Stimulated activated CD8-positive, alpha-beta memory T cell treated with anti-CD3 and anti-CD28 coated beads, Interleukin-15, amount 100 ng/mL, for 4 hours (primary cell): ENCODE data around the gene NOS1AP.
"Not testable (repeated sequence)": the region's sequence is repeated elsewhere in the genome, so short reads cannot be mapped to it uniquely, and the experiment has no call there.

ENCODE experiments used
- DNase-seq, 2 donors: peaks; one replicate each; pipeline ENCODE4 v3.0.0-alpha.2; 2020; ENCODE audit warnings: low read depth in 2 of 2

The NOS1AP gene

DNA sequence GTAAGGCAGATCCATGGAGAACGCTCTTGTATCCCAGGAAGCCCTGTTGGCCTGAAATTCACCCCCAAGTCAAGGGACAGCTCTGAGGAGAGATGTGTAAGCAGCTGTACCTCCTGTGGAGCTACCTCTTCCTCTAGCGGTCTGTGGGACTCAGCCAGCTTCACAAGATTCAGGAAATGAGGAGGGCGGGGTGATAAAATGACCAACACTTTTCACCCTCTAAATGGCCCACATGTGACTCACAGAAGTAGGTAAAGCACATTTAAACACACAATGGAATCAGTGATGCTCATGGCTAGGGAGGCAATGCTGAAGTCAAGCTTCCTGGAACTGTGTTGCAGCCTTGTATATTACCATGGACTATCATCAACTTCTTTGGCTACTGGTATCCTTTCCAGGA is 342.5 kb downstream of the NOS1AP start, which contains the start of gene SH2D1B:
TSS of gene SH2D1B (minus strand) at position 135 of the 400 bp plus-strand sequence. CDS start at position 15, 120 bp downstream.
- DNase-seq, result no peak

DNA sequence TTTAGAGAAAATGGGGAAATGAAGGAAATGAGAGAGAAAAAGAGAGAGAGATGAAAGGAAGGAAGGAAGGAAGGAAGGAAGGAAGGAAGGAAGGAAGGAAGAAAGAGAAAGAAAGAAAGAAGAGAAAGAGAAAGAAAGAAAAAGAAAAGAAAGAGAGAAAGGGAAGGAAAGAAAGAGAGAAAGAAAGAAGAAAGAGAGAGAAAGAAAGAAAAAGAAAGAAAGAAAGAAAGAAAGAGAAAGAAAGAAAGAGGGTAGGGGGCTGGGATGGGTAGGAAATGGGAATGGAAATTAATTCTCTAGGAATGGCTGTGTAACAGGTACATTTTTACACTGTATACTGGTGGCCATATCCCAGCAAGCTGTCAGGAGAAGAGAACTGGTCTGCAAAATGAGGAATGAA is 346.7 kb downstream of the NOS1AP start:
- DNase-seq, result no peak

DNA sequence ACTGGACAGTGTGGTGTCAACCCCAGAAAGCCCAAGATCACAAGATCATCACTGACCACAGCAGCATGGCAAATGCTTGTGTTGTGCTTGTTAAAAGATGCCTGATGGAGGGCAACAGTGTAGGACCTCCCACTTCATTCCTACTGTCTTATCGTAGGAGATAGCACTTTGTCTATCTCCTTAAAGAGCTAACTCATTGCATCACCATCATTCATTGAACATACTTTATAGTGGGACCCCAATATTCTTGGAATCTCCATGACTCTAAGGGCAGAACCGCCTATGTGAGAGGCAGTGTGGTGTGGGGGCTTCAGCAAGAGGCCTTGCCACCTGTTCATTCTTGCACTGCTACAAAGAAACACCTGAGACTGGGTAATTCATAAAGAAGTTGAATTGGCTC is 347.4 kb downstream of the NOS1AP start:
- no peak for DNase-seq

DNA sequence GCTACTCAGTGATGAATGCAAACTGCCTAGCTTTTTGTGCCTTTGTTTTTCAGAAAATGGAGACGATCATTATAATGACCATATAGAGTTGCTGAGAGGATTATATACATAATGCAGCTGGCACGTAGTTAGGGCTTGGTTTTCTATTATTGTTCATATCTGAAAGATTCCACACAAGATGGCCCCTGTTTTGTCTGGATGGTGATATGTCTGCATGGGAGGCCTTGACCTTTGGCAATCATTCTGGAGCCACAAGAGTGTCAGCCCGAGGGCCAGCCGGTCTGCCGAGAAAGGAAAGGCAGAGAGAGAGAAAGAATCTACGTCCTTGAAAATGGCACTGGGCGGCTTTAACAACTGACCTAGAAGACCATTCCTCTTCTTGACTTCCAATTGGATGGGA is 348.2 kb downstream of the NOS1AP start:
- no peak for DNase-seq

DNA sequence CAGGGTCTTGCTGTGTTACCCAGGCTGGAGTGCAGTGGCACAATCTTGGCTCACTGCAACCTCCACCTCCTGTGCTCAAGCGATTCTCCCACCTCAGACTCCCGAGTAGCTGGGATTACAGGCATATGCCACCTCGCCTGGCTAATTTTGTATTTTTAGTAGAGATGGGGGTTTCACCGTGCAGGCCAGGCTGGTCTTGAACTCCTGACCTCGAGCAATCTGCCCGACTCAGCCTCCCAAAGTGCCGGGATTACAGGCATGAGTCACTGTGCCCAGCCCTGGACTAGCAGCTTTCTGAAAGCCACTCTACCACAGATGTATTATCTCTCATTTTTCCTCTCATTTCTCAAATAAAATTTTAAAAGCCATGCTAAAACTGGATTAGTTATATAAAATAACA is 349.1 kb downstream of the NOS1AP start:
- DNase-seq, result not testable (repeated sequence)

DNA sequence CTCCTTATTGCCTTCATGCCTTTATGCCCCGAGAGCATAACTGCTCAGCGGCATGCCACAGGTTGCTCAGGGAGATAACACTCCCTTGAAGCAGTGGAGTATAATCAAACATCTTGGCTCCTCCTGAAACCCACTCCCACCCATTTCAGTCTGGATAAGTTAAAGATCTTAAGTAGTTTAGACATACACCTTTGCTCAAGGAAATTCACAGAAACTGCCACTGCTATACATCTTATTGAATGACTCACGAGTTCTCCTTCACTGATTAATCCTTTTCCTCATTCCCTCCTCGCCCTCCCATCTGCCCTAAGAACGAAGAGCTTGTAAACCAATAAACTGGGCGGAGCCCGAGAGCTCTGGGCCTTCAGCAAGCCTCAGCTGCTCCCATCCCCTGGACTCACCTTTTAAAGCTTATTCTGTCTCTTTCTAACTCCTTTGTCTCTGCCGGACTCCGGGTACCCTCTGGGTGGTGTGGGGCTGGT is 350.0 kb downstream of the NOS1AP start:
- not testable (repeated sequence) for DNase-seq
